ENCODE data around the gene SH3TC2.

The SH3TC2 gene

DNA sequence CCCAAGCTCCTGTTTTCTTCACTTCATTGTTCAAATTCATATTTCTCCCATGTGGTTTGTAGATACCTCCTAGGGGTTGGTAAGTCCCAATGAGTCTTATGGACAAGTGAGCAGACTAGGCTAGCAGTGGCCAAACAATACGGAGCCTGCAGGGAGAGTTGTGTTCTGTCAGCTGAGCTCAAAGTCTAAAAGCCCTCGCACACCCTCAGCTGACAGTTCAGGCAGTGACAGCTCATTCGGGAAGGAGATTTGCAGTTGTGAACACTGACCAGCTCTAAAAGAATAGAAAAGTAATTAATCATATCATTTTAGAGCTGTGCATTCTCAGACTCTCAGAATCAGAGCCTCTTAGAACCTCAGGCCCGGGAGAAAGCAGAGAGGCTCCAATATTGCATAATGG, 95.1 kb downstream of the SH3TC2 start:
- DNase-seq, result no peak

DNA sequence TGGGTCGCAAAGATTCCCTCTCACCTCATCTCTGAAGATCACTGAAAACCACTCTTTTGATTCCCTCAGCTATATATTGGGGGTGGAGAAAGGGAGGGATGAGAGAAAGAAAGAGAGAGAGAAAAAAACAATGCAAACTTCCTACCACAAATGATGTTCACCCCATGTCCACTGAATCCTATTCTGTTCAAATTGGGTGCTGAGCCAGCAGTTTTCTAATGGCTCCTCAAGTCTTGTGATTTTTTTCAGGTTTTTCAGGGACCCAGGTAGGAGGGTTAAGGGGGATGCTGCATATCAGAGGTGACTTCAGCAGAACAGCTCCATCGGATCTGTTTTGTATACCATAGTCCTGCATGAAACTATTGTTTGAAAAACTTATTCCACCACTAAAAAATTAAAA, 95.9 kb downstream of the SH3TC2 start:
- no peak for DNase-seq

DNA sequence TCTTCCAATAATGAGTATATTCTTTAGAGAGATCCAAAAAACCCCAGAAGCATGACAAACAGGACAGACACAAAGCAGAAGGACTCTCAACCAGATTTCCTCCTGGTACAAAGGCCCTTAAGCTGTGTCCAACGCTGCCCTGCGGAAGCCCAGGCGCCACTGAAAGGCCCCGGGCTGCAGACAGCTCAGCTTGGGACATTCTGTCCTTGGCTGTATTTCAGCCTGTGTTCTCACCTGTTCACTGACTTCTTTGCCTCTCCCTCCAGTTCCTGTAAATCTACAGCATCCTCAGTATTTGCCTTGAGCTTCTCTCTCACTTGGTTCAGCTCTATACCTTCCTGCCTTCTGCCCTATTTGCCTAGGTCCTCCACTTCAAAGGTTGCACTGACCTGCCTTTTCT, 96.5 kb downstream of the SH3TC2 start:
- DNase-seq, result no peak

DNA sequence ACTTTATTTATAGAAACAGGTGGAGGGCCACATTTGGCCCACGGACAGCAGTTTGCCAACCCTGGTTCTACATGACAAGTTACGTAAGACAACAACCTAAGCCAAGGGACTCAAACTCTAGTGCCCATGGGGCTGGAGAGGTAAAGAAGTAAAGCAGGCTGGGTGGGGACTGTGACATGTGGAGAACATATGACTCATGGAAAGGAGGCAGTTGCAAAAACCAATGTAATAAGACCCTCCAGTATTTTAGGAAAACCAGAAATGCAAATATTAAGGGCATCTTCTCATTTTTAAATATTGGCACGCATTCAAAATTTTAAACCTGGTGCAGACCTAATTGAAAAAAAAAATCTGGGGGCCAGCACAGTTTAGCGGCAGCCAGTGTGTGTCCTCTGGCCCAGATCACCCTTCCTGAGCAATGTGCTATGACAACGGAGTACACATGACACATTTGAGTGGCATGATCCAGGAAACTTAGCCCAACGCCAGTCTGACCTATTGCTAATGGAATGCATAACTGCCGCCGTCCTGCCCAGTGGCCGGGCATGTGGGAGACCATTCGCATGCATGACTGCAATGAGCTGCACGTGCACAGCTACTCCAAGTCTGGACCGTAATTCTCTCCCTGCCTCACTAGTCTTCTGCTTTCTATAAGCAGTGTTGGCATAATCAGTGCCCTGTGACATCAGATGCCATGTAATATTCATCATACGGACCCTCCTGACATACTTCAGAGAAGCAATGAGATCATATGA, 97.2 kb downstream of the SH3TC2 start:
- peak; percentile 97 for DNase-seq

DNA sequence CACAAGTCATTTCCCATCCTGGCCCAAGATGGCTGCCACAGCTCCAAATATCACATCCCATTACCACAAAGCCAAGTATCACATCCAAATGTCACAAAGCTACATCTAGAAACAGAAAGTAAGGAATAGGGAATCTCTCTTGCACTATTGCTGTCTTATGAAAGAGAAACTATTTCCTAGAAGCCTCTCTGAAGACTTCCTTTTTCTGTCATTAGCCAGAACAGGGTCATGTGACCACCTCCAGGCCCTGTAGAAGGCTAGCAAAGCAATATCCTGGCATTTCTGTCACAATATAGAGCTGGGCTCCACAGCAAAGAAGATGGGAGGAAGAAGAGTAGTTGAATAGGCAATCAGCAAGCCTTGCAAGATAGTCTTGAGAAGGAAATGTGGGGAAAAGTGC, 99.2 kb downstream of the SH3TC2 start:
- no peak for DNase-seq

DNA sequence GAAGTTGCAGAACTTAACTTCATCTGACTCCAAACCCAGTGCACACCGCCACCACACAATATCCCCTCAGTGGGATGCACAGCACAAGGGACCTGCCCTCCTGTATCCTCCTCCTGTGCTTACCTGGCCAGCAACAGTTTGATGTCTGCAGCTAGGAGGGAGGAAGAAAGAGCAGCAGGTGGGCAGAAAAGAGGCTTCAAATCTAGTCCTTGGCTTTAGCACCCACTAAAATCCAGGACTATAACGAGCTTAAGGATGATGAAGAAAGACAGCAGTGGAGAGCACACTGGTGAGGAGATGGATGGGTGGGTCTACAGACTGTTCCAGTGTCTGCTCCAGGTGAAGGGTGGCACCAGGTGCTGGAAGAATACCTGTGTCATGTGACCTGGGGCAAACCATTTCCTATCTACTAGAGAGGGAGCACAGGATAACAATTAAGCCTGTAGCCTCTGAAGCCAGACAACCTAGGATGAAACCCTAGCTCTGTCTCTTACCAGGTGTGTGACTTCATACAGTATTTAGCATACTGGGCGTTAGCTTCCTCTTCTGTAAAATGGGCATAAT, 100.0 kb downstream of the SH3TC2 start:
- no peak for DNase-seq

DNA sequence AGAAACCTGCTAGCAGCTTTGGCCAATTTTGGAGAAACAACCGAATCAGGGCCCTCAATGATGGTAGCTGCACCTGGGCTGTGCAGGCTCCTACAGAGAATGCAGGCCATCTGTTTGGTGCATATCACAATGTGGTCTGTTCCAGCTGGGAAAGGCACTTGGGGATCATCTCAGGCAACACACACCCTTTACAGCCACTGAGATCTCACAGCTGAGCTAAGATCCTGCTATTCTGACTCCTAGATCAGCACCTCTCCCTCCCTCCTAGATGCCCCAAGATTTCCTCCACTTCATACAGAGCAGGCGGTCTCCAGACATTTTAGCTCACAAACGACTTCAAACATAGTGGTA, 100.7 kb downstream of the SH3TC2 start:
- DNase-seq, result no peak

DNA sequence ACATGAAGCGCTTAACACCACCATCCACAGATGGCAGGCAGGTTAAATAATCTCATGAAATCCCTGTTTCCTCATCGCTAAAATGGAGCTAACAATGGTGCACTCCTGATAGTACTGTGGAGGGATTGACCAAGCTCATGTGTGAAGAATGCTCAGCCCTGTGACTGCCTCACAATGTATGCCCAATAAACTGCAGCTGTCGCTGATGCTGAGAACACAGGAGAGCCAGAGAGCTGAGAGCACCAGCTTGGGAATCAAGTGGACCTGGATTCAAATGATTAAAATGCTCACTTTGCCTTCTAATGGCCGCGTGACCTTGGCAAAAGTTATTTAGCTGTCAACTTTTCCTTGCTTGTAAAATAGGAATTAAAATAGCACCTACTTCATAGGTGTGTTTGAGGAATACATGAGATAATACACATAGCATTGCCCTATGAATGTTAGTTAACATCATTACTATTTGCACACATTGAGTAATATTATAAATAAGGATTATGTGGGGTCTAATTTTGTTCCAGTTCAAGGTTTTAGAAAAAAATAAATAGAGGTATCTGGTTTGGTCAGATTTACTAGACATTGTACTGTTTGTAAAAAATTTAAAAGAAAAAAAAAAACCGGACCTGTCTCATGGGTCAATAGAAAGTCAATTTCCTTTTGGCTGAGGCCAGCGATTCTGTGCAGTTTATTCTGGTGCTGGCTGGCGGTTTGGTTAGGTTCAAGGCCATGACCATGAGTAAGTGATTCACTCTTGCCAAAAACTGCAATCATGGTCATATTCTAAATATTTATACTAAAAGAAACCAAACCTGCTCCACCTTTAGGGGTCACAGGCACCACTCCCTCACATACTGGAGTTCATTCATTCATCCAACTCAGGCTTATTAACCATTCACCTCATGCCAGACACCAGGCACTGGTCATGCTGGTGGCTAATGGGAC, 101.3 kb downstream of the SH3TC2 start:
- DNase-seq, result no peak

DNA sequence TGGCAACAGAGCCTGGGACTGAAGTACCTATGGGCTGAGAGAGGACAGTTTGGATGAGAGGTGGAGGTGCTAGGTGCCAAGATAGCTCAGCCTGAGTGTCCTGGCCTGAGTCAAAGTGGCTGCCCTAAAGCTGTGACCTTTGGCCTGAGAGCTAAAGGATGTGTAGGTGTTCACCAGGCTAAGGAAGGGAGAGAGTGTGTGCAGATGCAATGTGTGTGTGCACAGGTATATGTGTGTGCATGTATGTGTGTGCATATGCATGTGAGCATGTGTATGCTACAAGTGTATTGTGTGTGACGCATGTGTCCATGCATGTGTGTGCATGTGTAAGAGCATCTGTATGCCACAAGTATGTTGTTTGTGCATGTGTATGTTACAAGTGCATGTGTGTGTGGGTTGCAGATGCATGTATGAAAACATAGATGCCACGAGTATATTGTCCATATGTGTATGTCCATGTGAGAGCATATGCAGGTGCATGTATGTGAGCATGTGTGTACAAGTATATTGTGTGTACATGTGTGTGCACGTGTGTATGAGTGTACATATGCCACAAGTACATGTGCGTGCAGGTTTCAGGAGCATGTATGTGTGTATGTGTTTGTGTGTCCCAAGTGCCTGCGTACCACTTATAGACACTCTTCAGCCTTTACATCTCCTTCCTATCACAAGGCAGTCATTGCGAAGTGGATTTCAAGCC, 102.6 kb downstream of the SH3TC2 start:
- DNase-seq, result no peak

DNA sequence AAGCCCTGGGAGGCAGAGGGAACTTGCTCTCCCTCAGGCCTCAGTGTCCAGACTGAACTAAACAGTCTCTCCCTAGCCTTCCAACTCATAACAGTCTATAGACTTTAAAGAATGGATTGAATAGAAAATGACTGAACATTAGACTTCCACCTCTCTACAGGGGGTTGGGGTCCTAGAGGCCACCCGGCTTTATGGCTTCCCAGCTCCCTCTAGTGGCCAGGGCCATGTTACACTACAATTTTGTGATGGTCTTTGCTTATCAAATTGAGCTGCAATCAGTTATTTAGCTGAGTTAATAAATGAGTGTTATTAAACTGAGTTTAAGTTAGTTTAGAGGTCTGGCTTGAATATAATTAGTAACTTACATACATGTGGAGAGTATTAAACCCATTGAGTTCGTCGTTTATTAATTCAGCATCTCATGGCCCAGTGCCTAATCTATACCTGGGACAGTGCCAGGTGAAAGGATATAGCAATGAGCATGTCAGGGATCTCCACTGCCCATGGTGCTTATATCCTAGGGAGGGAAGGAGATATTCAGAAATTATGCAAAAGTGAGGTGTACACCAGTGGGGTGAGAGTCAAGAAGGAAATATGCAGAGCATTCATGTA, 105.2 kb downstream of the SH3TC2 start:
- peak; percentile 50 for DNase-seq

DNA sequence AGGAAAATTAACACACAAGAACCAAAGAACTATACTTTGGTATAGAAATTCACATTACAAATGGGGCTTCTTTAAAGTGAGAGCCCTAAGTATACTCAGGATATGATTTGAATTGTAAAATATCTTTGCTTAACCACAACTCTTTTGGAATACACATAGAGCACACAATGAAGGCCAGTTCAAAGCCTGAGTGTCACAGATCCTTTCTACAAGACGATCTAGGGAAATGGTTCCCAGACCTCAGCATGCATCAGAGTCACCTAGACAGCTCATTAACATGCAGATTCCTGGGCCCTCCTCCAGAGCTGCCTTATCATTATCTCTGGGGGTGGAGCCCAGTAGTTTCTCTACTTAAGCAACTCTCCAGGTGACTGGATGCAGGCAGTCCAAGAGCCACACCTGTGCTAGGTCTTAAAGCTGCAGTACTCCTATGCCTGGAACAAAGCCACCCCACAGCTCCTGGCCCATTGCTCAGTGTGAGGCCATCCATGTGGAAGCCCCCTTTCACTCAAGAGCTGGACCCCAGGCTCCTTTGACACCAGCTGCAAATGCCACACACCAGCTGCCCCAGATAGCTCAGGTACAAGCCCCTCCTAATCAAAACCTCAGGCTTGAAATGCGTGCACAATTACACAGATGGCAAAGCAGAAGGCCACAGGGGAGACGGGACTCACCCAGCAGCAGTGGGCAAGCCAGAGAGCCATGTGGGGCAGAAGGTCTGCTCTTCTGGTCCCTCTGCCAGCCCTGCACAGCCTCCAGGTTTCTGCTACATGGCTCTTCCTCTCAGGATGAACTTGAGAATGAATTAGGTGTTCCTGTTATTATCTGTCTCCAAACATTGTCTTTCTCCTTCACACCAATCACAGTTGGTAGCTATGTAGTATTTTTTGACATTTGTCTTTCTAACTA, 106.1 kb downstream of the SH3TC2 start:
- peak; percentile 25 for DNase-seq
